WTC11 (cell line): ENCODE results near the gene FGFRL1.

Experiments
- FOXK1 ChIP-seq: sonication (generic); formaldehyde crosslinking; IDR thresholded peaks from 2 replicates; pipeline ENCODE4 v1.8.0; 2022; ENCODE audit warnings: mild to moderate bottlenecking, moderate library complexity, missing genetic modification reagents
- TCF7 ChIP-seq: sonication (generic); formaldehyde crosslinking; IDR thresholded peaks from 2 replicates; pipeline ENCODE4 v1.8.0; 2022; ENCODE audit warnings: mild to moderate bottlenecking, low read depth, missing genetic modification reagents, moderate library complexity
- USF1 ChIP-seq: sonication (generic); formaldehyde crosslinking; IDR thresholded peaks from 2 replicates; pipeline ENCODE4 v1.8.0; 2022; ENCODE audit warnings: mild to moderate bottlenecking, missing genetic modification reagents
- TF ChIP-seq, protein P1 (sequence below): fragments of 200-600 bp; IDR thresholded peaks from 2 replicates; pipeline ENCODE4 v1.8.0; 2022; ENCODE audit warnings: antibody characterized with exemption

GRCh38 chr4:1039493-1040343, 28.3 kb downstream of the FGFRL1 start:
- TF ChIP-seq FOXK1 (CRISPR knock-in tag) (no peak), USF1 (CRISPR knock-in tag) (no peak), TCF7 (CRISPR knock-in tag) (no peak)
- TF ChIP-seq, protein P1, sequence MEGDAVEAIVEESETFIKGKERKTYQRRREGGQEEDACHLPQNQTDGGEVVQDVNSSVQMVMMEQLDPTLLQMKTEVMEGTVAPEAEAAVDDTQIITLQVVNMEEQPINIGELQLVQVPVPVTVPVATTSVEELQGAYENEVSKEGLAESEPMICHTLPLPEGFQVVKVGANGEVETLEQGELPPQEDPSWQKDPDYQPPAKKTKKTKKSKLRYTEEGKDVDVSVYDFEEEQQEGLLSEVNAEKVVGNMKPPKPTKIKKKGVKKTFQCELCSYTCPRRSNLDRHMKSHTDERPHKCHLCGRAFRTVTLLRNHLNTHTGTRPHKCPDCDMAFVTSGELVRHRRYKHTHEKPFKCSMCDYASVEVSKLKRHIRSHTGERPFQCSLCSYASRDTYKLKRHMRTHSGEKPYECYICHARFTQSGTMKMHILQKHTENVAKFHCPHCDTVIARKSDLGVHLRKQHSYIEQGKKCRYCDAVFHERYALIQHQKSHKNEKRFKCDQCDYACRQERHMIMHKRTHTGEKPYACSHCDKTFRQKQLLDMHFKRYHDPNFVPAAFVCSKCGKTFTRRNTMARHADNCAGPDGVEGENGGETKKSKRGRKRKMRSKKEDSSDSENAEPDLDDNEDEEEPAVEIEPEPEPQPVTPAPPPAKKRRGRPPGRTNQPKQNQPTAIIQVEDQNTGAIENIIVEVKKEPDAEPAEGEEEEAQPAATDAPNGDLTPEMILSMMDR, result no peak
